ENCODE data around the gene EMSY.
"Not testable (repeated sequence)": the region's sequence is repeated elsewhere in the genome, so short reads cannot be mapped to it uniquely, and the experiment has no call there.

DNA sequence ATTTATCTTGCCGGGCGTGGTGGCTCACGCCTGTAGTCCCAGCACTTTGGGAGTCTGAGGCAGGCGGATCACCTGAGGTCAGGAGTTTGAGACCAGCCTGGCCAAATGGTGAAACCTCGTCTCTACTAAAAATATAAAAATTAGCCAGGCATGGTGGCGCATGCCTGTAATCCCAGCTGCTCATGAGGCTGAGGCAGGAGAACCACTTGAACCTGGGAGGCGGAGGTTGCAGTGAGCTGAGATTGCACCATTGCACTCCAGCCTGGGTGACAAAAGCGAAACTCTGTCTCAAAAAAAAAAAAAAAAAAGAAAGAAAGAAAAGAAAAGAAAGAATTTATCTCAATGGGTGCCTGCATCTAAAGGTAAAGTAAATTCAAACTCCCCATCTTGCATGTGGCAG lies 43.3 kb upstream of the EMSY start:
- not testable (repeated sequence) for TF ChIP-seq CTCF, POLR2A (IDR thresholded peaks at IDR 0.05)
